GM13976 (cell line): ENCODE measurements around the gene GSTK1.

ENCODE experiments used
- DNase-seq: peaks from one replicate; pipeline ENCODE4 v3.0.0; 2012; ENCODE audit warnings: low spot score
- in situ Hi-C: fragments of 300-500 bp; cut with MboI; formaldehyde crosslinking; loops from one replicate; pipeline ENCODE4 v1.12.0; 2022; ENCODE audit warnings: low sequenced_read_pairs, mixed read lengths, inconsistent platforms; ENCODE audit not compliant: unreplicated experiment
- TF ChIP-seq, protein P1 (sequence below): IDR thresholded peaks from 2 replicates; pipeline ENCODE4 v1.5.1; 2012; ENCODE audit warnings: borderline replicate concordance, mild to moderate bottlenecking; ENCODE audit not compliant: insufficient read depth; ENCODE audit errors: extremely low read depth, missing control alignments, control extremely low read depth

Gene GSTK1

DNA sequence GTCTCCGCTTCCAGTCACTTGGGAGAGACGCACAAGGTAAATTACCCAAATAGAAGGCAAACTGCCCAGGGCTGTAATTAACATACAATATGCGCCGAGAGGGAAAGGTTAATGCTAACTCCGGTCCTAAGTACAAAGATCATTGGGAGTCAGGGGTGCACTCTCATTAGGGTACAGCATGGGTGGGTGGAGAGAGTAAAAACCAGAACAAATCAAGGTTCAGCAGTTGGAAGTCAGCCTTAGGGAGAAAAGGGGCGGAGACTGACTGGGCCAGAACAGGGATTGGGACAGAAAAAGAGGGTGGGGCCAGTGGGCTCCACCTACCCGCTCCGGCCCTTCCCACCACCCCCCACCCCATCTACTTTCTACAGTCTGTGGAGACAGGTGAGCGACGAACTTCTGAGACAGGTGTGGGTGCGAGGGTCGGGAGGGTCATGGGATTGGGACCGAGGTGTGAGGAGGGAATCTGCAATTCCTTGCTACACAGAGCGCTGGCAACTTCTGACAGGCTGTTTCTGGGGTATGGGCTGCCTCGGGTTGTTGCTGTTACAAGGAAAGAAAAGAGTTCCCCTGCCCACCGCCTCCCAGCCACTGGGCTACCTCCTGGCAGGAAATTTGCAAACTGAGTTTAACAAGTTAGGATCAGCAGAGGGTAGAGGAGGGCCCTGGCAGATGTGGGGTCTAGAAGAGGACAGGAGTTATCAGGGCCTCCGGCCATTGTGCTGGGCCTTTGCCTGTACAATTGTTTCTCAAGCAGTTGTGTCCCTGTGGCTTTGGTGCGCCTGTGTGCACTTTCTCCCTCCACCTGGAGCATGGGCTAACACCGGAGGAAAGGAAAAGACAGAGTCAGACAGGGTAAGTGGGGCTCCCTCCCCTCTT, 21.6 kb downstream of the GSTK1 start, which contains the start of gene TMEM139:
Gene TMEM139, plus strand, starts transcription at position 368 of the 879 bp plus-strand sequence. CDS start 1,000 bp downstream, outside the sequence.
- TF ChIP-seq, protein P1, sequence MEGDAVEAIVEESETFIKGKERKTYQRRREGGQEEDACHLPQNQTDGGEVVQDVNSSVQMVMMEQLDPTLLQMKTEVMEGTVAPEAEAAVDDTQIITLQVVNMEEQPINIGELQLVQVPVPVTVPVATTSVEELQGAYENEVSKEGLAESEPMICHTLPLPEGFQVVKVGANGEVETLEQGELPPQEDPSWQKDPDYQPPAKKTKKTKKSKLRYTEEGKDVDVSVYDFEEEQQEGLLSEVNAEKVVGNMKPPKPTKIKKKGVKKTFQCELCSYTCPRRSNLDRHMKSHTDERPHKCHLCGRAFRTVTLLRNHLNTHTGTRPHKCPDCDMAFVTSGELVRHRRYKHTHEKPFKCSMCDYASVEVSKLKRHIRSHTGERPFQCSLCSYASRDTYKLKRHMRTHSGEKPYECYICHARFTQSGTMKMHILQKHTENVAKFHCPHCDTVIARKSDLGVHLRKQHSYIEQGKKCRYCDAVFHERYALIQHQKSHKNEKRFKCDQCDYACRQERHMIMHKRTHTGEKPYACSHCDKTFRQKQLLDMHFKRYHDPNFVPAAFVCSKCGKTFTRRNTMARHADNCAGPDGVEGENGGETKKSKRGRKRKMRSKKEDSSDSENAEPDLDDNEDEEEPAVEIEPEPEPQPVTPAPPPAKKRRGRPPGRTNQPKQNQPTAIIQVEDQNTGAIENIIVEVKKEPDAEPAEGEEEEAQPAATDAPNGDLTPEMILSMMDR = no peak
- in situ Hi-C loops = no loop called here
- no peak for DNase-seq

DNA sequence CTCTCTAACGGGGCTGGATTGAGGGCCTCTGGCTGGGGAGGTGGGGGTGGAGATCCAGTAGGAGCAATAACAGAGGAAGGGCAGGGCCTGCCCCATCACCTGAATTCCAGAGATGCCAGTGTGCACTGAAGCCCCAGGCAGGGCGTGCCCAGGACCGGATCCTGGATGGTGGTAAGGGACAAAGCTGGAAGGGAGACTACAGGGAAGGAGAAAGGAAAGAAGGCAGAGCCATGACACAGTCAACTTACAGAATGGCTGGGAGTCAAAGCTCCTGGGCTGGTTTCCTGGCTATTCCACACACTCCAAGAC, 22.2 kb downstream of the GSTK1 start:
- TF ChIP-seq, protein P1 = no peak
- DNase-seq = no peak
- in situ Hi-C loops = no loop called here

DNA sequence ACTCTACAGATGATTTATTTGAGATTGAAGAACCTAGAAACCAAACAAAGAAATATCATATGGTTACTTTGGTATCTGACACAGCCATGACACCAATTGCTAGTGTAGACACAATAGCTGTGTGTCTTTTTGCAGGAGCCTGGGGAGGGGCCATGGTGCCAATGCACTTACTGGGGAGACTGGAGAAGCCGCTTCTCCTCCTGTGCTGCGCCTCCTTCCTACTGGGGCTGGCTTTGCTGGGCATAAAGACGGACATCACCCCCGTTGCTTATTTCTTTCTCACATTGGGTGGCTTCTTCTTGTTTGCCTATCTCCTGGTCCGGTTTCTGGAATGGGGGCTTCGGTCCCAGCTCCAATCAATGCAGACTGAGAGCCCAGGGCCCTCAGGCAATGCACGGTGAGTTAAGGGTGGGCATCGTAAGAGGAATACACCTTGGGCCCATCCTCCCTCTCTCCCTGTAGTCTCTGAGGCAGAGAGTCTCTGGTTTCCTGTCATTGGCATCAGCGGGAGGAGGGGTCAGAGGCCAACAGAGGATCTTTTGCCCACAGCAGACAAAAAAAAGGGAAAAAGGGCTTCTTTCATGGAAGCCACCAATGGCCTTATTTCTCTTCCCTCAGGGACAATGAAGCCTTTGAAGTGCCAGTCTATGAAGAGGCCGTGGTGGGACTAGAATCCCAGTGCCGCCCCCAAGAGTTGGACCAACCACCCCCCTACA, 22.7 kb downstream of the GSTK1 start:
- in situ Hi-C loops = no loop called here
- no peak for DNase-seq
- TF ChIP-seq, protein P1 = no peak

DNA sequence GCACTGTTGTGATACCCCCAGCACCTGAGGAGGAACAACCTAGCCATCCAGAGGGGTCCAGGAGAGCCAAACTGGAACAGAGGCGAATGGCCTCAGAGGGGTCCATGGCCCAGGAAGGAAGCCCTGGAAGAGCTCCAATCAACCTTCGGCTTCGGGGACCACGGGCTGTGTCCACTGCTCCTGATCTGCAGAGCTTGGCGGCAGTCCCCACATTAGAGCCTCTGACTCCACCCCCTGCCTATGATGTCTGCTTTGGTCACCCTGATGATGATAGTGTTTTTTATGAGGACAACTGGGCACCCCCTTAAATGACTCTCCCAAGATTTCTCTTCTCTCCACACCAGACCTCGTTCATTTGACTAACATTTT, 23.3 kb downstream of the GSTK1 start:
- DNase-seq = no peak
- in situ Hi-C loops = no loop called here
- TF ChIP-seq, protein P1 = no peak

DNA sequence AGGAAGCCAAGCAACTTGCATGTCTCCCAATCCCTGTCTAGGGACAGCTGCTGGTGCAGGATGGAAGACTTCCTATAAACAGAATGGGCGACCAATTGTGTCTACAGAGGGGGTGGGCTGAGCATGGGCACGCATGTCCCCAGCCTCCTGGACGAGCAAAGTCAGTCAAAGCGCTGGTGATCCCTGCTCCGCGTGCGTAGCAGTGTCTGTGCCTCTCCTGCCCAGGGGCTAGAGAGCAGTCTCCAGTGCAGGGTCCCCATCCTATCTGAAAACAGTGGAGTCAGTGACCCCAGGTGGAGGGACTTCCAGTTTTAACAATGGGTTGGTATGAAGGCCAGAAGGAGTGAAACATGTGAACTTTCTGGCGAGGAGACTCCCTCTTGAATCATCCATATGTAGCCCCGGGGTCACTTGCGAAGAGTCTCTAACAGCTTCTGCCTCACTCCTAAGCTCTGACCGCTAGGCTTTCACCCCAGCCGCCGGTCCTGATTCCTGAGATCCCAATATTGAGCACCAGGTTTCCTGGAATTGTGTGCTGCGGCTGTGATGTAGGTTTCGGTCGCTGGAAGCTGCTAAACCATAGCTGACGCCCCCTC, 24.2 kb downstream of the GSTK1 start:
- TF ChIP-seq, protein P1 = no peak
- in situ Hi-C loops = no loop called here
- DNase-seq = no peak

DNA sequence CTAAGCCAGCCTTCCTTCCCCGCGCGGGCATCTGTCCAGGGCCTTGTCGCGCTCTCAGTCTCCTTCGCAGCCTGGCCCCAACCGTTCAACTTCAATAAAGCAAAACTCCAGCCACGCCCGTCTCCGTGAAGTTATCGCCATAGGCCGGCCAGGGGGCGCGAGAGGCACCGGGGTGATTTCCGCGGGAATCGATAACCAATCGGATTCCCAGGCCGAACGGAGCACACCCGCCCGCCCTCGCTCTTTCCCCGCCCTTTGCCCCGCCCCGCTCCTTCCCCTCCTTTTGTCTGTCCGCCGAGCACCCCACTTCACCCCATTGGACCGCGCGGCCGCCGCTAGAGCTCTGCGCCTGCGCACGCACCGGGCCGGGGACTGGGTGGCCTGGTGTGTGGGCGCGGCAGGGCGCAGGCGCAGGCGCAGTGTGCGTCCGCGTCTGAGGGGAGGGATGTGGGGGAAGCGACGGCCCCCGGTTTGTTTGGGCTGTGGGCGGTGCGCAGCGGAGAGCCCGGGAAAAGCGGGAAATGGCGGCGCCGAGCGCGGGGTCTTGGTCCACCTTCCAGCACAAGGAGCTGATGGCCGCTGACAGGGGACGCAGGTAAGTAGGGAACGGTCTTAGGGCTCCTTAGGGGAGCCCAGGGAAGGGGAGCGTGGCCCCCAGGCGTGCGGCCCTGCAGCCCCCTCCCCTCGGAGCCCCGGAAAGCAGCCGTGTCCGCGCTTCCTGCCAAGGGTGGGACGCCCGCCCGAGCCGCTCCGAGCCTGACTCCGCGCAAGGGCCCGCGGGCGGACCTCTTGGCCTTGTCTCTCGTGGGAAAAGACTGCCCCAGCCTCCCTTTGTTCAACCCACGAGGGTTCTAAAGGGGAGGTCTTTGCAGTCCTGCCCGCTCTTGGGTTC, 24.9 kb downstream of the GSTK1 start, which contains the start of gene CASP2:
Gene CASP2, plus strand, starts transcription at position 417 of the 892 bp plus-strand sequence. Its CDS starts 105 bp downstream, at position 522.
- in situ Hi-C loops = no loop called here
- TF ChIP-seq, protein P1 = peak; percentile 21
- peak; percentile 100 for DNase-seq
